ENCODE measurements around the gene BRAF. TPM values are rescaled to one million over a fixed set of nuclear protein-coding genes. Genes with fewer than 3 reads are reported as not detected.

BRAF gene
- total and polyA plus RNA-seq, 2 experiments from 2014 or later = 14.0 to 42.0 TPM

DNA sequence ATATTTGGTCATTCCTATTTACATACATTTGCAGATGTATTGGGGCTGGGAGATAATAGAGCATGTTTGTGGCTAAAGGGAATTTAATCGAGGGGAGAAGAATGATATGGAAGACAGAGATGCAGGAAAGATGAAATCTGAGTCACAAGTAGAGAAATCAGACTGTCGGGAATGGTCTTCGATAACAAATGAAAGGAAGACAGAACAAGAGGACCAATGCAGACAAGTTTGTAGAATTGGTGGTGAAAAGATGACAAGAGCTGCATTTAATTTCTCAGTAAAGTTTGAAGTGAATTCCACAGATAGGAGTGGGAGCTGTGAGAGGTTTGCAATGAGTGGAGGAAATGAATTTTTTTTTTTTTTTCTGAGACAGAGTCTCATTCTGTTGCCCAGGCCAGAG lies 60.0 kb downstream of the BRAF start:
- H3K27me3 ChIP-seq = no peaks in the 10 kb centered on the region
- no peak overlapping the region for H3K4me3 ChIP-seq
- no peak overlapping the region for H3K4me2 ChIP-seq
- H3K9me3 ChIP-seq (ENCODE audit: low read depth) = no peaks in the 10 kb centered on the region
- no peak for DNase-seq (ENCODE audit: low spot score)
- H2AFZ ChIP-seq = no peak overlapping the region
- H3K36me3 ChIP-seq (replicated peaks; ENCODE audit: insufficient read depth, low read depth) = no peaks in the 10 kb centered on the region
- H3K79me2 ChIP-seq = peaks cover 100% of the 10 kb centered on the region
- H3K9me2 ChIP-seq (replicated peaks; ENCODE audit: insufficient read depth) = no peaks in the 10 kb centered on the region
- H3K4me1 ChIP-seq (ENCODE audit: insufficient read depth) = no peaks in the 10 kb centered on the region
- WGBS (ENCODE audit: low lambda C conversion rate, missing lambda C conversion rate) = 95% methylated on average over 3 of the region's 3 CpGs
- peaks cover 28% of the 10 kb centered on the region for H4K20me1 ChIP-seq (ENCODE audit: insufficient read depth, poor library complexity, severe bottlenecking)
- TF ChIP-seq EZH2 (IDR thresholded peaks at IDR 0.05; ENCODE audit: borderline replicate concordance) = no peak
- TF ChIP-seq, protein P1, sequence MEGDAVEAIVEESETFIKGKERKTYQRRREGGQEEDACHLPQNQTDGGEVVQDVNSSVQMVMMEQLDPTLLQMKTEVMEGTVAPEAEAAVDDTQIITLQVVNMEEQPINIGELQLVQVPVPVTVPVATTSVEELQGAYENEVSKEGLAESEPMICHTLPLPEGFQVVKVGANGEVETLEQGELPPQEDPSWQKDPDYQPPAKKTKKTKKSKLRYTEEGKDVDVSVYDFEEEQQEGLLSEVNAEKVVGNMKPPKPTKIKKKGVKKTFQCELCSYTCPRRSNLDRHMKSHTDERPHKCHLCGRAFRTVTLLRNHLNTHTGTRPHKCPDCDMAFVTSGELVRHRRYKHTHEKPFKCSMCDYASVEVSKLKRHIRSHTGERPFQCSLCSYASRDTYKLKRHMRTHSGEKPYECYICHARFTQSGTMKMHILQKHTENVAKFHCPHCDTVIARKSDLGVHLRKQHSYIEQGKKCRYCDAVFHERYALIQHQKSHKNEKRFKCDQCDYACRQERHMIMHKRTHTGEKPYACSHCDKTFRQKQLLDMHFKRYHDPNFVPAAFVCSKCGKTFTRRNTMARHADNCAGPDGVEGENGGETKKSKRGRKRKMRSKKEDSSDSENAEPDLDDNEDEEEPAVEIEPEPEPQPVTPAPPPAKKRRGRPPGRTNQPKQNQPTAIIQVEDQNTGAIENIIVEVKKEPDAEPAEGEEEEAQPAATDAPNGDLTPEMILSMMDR (IDR thresholded peaks at IDR 0.05; ENCODE audit: poor library complexity) = no peak
- no peak for TF ChIP-seq EZH2phosphoT487 (IDR thresholded peaks at IDR 0.05; ENCODE audit: low read depth, severe bottlenecking, unreplicated experiment)
- H3K27ac ChIP-seq = no peak overlapping the region

DNA sequence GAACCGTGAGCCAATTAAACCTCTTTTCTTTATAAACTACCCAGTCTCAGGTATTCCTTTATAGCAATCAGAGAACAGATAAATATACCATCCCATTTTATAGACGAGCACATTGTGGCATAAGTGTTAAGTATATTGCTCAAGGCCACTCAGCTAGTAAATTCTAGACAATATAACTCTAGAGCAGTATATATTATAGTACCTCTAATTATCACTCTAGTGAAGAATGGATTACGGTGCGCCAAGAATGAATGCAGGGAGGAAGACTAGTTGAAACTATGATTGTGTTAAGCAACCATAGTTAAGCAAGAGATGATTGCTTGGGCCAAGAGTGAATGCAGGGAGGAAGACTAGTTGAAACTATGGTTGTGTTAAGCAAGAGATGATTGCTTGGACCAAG lies 60.9 kb downstream of the BRAF start:
- Histone ChIP-seq H4K20me1 (ENCODE audit: insufficient read depth, poor library complexity, severe bottlenecking) (peaks cover 28% of the 10 kb centered on the region), H3K27me3 (no peaks in the 10 kb centered on the region), H3K4me2 (no peak overlapping the region), H3K4me1 (ENCODE audit: insufficient read depth) (no peaks in the 10 kb centered on the region), H3K79me2 (peaks cover 100% of the 10 kb centered on the region), H3K27ac (no peak overlapping the region), H3K4me3 (no peak overlapping the region), H3K36me3 (replicated peaks; ENCODE audit: insufficient read depth, low read depth) (no peaks in the 10 kb centered on the region), H3K9me3 (ENCODE audit: low read depth) (no peaks in the 10 kb centered on the region), H3K9me2 (replicated peaks; ENCODE audit: insufficient read depth) (no peaks in the 10 kb centered on the region), H2AFZ (no peak overlapping the region)
- DNase-seq (ENCODE audit: low spot score) = no peak
- WGBS (ENCODE audit: low lambda C conversion rate, missing lambda C conversion rate) = 83% methylated on average over 4 of the region's 4 CpGs
- TF ChIP-seq, protein P1 (IDR thresholded peaks at IDR 0.05; ENCODE audit: poor library complexity) = no peak
- no peak for TF ChIP-seq EZH2 (IDR thresholded peaks at IDR 0.05; ENCODE audit: borderline replicate concordance)
- TF ChIP-seq EZH2phosphoT487 (IDR thresholded peaks at IDR 0.05; ENCODE audit: low read depth, severe bottlenecking, unreplicated experiment) = no peak

DNA sequence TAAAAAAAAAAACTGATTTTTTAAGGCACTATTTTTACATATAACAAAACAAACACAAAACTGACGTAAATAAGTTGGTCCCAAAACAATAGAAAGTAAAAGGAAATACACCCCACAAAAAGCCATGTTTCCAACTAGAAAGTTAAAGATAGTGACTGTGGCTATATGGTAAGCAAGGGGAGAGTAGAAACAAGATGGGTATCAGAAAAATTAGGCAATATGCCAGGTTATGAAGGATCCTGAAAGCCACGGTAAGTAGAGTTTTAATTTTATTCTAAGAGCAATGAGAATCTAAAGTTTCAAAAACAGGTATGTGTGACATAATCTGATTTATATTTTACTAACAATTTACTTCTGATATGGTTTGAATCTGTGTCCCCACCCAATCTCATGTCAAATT lies 61.5 kb downstream of the BRAF start:
- Histone ChIP-seq H3K27me3 (no peaks in the 10 kb centered on the region), H3K9me2 (replicated peaks; ENCODE audit: insufficient read depth) (no peaks in the 10 kb centered on the region), H4K20me1 (ENCODE audit: insufficient read depth, poor library complexity, severe bottlenecking) (peaks cover 31% of the 10 kb centered on the region), H3K36me3 (replicated peaks; ENCODE audit: insufficient read depth, low read depth) (no peaks in the 10 kb centered on the region), H3K4me3 (no peak overlapping the region), H3K4me1 (ENCODE audit: insufficient read depth) (no peaks in the 10 kb centered on the region), H2AFZ (no peak overlapping the region), H3K9me3 (ENCODE audit: low read depth) (no peaks in the 10 kb centered on the region), H3K79me2 (peaks cover 98% of the 10 kb centered on the region), H3K27ac (no peak overlapping the region), H3K4me2 (no peak overlapping the region)
- no peak for DNase-seq (ENCODE audit: low spot score)
- 97% methylated on average over 2 of the region's 2 CpGs for WGBS (ENCODE audit: low lambda C conversion rate, missing lambda C conversion rate)
- TF ChIP-seq, protein P1 (IDR thresholded peaks at IDR 0.05; ENCODE audit: poor library complexity) = no peak
- no peak for TF ChIP-seq EZH2 (IDR thresholded peaks at IDR 0.05; ENCODE audit: borderline replicate concordance)
- no peak for TF ChIP-seq EZH2phosphoT487 (IDR thresholded peaks at IDR 0.05; ENCODE audit: low read depth, severe bottlenecking, unreplicated experiment)

DNA sequence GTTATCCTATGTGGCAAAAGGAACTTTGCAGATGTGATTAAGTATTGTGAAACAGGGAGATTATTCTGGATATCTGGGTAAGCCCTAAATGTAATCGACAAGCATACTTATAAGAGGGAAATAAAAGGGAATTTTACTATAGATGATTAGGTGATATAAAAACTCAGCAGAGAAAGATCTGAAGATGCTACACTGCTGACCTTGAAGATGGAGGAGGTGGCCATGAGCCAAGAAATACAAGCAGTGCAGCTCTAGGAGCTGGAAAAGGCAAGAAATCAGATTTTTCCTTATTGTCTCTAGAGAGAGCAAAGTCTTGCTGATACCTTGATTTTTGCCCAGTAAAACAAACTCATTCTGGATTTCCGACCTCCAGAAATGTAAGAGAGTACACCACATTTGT lies 67.7 kb downstream of the BRAF start:
- H3K9me3 ChIP-seq (ENCODE audit: low read depth) = no peaks in the 10 kb centered on the region
- no peak overlapping the region for H3K4me2 ChIP-seq
- H3K27ac ChIP-seq = no peak overlapping the region
- peaks cover 97% of the 10 kb centered on the region for H3K79me2 ChIP-seq
- DNase-seq (ENCODE audit: low spot score) = no peak
- WGBS (ENCODE audit: low lambda C conversion rate, missing lambda C conversion rate) = 78% methylated on average over 2 of the region's 2 CpGs
- H2AFZ ChIP-seq = no peak overlapping the region
- H4K20me1 ChIP-seq (ENCODE audit: insufficient read depth, poor library complexity, severe bottlenecking) = peaks cover 41% of the 10 kb centered on the region
- H3K4me3 ChIP-seq = no peak overlapping the region
- no peaks in the 10 kb centered on the region for H3K36me3 ChIP-seq (replicated peaks; ENCODE audit: insufficient read depth, low read depth)
- H3K9me2 ChIP-seq (replicated peaks; ENCODE audit: insufficient read depth) = no peaks in the 10 kb centered on the region
- no peaks in the 10 kb centered on the region for H3K27me3 ChIP-seq
- H3K4me1 ChIP-seq (ENCODE audit: insufficient read depth) = no peaks in the 10 kb centered on the region
- TF ChIP-seq EZH2phosphoT487 (IDR thresholded peaks at IDR 0.05; ENCODE audit: low read depth, severe bottlenecking, unreplicated experiment) (no peak), EZH2 (IDR thresholded peaks at IDR 0.05; ENCODE audit: borderline replicate concordance) (no peak)
- TF ChIP-seq, protein P1 (IDR thresholded peaks at IDR 0.05; ENCODE audit: poor library complexity) = no peak
